Type B pancreatic cell (in vitro differentiated cells): ENCODE measurements around the gene GMDS. TPM values are rescaled to one million over a fixed set of nuclear protein-coding genes. Genes with fewer than 3 reads are reported as not detected.

Experiments used
- DNase-seq: peaks from one replicate; pipeline ENCODE4 v3.0.0; 2021; ENCODE audit warnings: mixed read lengths; ENCODE audit not compliant: unreplicated experiment; ENCODE audit errors: extremely low spot score
- H3K27ac Mint-ChIP-seq: 2 replicates; pipeline ENCODE4 v1.8.0; 2021; ENCODE audit warnings: mild to moderate bottlenecking, mixed read lengths
- H3K27me3 Mint-ChIP-seq: 2 replicates; pipeline ENCODE4 v1.8.0; 2021; ENCODE audit warnings: mixed read lengths
- H3K36me3 Mint-ChIP-seq: 2 replicates; pipeline ENCODE4 v1.8.0; 2021; ENCODE audit warnings: mixed read lengths
- H3K4me1 Mint-ChIP-seq: one replicate; pipeline ENCODE4 v1.8.0; 2021; ENCODE audit warnings: mixed read lengths; ENCODE audit not compliant: unreplicated experiment
- H3K4me3 Mint-ChIP-seq: 2 replicates; pipeline ENCODE4 v1.8.0; 2021; ENCODE audit warnings: mild to moderate bottlenecking, mixed read lengths
- H3K9me3 Mint-ChIP-seq: 2 replicates; pipeline ENCODE4 v1.8.0; 2021; ENCODE audit warnings: mixed read lengths
- total RNA-seq: library from RNA; stranded (reverse); gene quantifications from 2 replicates; pipeline ENCODE4 v1.2.1, GENCODE V29; 2021; ENCODE audit warnings: low replicate concordance
- TF ChIP-seq, protein P1 (sequence below): fragments of 200-600 bp; sonication (generic); conservative IDR thresholded peaks from 2 replicates; pipeline ENCODE4 v1.5.0; 2021; ENCODE audit warnings: antibody characterized with exemption, mild to moderate bottlenecking

GMDS gene
- total RNA-seq, 1 donor from 2014 or later = 41.3 TPM

DNA sequence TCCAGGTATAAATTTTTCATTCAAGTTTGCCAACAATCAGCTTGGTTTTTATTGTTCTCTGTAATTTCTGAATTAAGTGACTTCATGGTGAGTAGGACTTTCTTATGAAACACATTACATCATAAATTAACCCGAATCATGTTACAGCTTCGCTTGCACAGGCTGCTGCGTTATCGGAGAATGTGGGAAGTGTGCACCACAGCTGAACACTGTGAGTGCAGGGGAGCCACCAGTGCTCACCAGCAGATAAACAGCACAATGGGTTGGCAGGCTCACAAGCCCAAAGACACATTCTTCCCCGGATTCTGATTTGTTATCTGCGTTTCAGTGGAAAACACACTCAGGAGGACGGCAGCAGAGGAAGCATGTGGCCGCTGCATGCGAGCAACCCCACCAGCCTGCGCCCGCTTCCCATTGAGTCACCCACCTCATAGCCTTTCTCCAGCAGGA lies 121.1 kb downstream of the GMDS start:
- H3K36me3 Mint-ChIP-seq = no peaks in the 10 kb centered on the region
- no peak for DNase-seq
- H3K27ac Mint-ChIP-seq = no peak overlapping the region
- H3K9me3 Mint-ChIP-seq = peaks cover 2% of the 10 kb centered on the region
- H3K4me3 Mint-ChIP-seq = no peak overlapping the region
- TF ChIP-seq, protein P1, sequence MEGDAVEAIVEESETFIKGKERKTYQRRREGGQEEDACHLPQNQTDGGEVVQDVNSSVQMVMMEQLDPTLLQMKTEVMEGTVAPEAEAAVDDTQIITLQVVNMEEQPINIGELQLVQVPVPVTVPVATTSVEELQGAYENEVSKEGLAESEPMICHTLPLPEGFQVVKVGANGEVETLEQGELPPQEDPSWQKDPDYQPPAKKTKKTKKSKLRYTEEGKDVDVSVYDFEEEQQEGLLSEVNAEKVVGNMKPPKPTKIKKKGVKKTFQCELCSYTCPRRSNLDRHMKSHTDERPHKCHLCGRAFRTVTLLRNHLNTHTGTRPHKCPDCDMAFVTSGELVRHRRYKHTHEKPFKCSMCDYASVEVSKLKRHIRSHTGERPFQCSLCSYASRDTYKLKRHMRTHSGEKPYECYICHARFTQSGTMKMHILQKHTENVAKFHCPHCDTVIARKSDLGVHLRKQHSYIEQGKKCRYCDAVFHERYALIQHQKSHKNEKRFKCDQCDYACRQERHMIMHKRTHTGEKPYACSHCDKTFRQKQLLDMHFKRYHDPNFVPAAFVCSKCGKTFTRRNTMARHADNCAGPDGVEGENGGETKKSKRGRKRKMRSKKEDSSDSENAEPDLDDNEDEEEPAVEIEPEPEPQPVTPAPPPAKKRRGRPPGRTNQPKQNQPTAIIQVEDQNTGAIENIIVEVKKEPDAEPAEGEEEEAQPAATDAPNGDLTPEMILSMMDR = no peak
- peaks cover 17% of the 10 kb centered on the region for H3K4me1 Mint-ChIP-seq
- H3K27me3 Mint-ChIP-seq = peaks cover 3% of the 10 kb centered on the region

DNA sequence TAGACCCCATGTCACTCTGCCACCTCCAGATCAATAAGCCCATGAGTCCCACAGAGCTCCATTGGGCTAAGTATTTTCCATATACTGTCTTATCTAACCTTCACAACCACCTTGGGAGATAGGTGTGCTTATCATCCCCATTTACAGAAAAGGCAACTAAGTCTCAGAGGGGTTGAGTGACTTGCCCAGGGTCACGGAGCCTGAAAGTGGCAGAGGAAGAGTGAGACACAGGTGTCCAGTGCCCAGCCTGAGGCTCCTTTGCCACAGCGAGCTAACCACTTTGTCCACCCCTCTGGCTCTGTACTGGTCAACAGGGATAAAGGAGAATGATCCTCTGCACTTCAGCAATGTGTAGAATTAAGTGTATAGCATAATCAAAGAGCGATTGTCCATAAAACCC lies 124.5 kb downstream of the GMDS start:
- H3K9me3 Mint-ChIP-seq = no peaks in the 10 kb centered on the region
- H3K27ac Mint-ChIP-seq = no peak overlapping the region
- H3K4me1 Mint-ChIP-seq = peaks cover 9% of the 10 kb centered on the region
- DNase-seq = no peak
- H3K27me3 Mint-ChIP-seq = no peaks in the 10 kb centered on the region
- no peak overlapping the region for H3K4me3 Mint-ChIP-seq
- TF ChIP-seq, protein P1 = no peak
- H3K36me3 Mint-ChIP-seq = no peaks in the 10 kb centered on the region

DNA sequence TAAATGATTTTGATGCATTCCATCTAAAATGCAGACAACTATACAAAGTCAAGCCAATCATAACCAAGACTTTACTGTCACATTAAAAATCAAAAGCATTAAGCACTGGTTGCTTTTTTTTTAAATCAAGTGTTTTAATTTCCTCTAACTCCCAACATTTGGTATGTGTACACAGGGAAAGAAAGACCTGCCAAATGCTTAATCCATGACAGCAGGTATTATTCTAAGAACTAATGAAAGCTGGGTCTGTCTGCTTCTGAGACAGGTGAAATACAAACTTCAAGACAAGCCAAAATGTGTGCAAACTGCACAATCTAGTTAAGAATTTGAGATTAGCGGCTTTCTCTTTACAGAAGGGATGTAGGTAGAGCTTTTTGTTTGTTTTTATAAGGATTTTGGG lies 126.1 kb downstream of the GMDS start:
- H3K36me3 Mint-ChIP-seq = no peaks in the 10 kb centered on the region
- DNase-seq = no peak
- no peaks in the 10 kb centered on the region for H3K9me3 Mint-ChIP-seq
- no peak overlapping the region for H3K27ac Mint-ChIP-seq
- no peak overlapping the region for H3K4me3 Mint-ChIP-seq
- TF ChIP-seq, protein P1 = no peak
- no peaks in the 10 kb centered on the region for H3K27me3 Mint-ChIP-seq
- peaks cover under 1% of the 10 kb centered on the region for H3K4me1 Mint-ChIP-seq

DNA sequence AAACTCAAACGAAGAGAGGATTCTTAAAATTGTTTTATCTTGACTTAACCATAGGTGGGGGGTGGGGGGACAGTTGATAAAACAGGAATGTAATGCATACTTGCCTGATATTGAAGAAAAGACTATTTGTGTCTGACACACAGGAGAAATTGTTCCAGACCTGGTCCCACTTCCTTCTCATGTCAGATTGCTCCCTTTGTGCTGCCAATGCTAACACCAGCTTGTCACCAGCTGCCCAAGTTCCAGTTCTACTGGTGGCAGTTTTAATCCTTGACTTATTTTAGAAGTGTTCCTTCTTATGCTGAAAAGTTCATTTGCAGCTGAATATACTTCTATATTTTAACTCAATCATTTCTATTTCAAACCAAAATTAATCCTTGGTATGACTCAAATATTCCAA lies 127.3 kb downstream of the GMDS start:
- Mint-ChIP-seq H3K9me3 (no peaks in the 10 kb centered on the region), H3K4me3 (no peak overlapping the region), H3K27ac (no peak overlapping the region), H3K4me1 (no peaks in the 10 kb centered on the region), H3K36me3 (no peaks in the 10 kb centered on the region), H3K27me3 (no peaks in the 10 kb centered on the region)
- TF ChIP-seq, protein P1 = no peak
- no peak for DNase-seq

DNA sequence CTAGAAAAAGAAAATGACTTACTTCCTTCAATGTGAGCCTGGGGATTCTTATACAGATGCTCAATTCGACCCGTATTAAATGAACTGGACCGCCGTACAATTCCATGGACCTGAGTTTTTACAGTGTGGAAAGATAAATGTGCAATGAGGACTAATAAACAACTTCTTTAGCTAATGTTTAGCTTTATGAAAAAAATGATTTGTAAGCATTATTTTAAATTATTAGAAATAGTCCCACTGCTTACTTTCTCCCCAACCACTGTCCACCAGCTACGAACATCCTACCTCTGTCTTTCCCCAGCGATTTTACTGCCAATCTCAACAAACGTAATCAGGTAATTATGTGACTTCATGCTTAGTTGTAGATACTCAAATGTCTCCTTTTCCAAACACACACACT lies 128.0 kb downstream of the GMDS start:
- Mint-ChIP-seq H3K36me3 (no peaks in the 10 kb centered on the region), H3K27me3 (no peaks in the 10 kb centered on the region), H3K27ac (no peak overlapping the region), H3K9me3 (no peaks in the 10 kb centered on the region), H3K4me3 (no peak overlapping the region), H3K4me1 (no peaks in the 10 kb centered on the region)
- TF ChIP-seq, protein P1 = no peak
- DNase-seq = no peak

DNA sequence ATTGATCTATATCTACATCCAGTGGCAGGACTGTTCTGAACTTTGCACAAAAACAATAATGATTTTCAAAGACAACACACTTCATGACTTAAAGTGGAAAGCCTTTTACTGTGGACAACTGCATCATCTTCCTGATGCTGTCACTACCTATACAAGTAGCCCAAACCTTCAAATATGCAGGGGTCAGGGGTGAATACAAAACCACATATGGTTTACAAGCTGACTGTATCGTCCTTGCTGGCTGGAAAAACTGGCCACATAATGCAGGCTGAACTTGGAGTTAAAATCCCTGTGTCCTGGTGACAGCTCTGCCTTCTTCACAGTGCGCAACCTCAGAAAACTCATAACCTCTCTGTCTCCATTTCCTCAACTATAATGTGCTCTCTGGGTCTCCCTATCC lies 128.9 kb downstream of the GMDS start:
- Mint-ChIP-seq H3K4me3 (no peak overlapping the region), H3K36me3 (no peaks in the 10 kb centered on the region), H3K9me3 (no peaks in the 10 kb centered on the region), H3K27ac (no peak overlapping the region), H3K27me3 (no peaks in the 10 kb centered on the region), H3K4me1 (no peaks in the 10 kb centered on the region)
- TF ChIP-seq, protein P1 = no peak
- DNase-seq = no peak
